Right lobe of liver (tissue), 6 donors: ENCODE results near the gene ACCSL. TPM values are rescaled to one million over a fixed set of nuclear protein-coding genes. Genes with fewer than 3 reads are reported as not detected.

Experiments
- ATAC-seq, 4 donors: fragments of 200-7000 bp; cut with Tn5 transposase; one replicate each; pipeline ENCODE4 v1.9.1; 2020; ENCODE audit warnings: mild to moderate bottlenecking in 4 of 4, moderate library complexity in 4 of 4
- DNase-seq, 3 donors: peaks; one replicate each; pipeline ENCODE4 v3.0.0-alpha.2; 2020
- H3K27ac ChIP-seq, 3 donors: fragments of 200-600 bp; one replicate each; pipeline ENCODE4 v1.8.0; 2022
- H3K27me3 ChIP-seq, 2 donors: fragments of 200-600 bp; one replicate each; pipeline ENCODE4 v1.8.0; 2022
- H3K36me3 ChIP-seq, 4 donors: fragments of 200-600 bp; sonication (generic) in 1 of 4; one replicate each; pipeline versions ENCODE4 v1.5.1 to v1.8.0; 2017 to 2022; ENCODE audit warnings: control low read depth in 1 of 4
- H3K4me1 ChIP-seq, 4 donors: fragments of 200-600 bp; sonication (generic) in 1 of 4; one replicate each; pipeline versions ENCODE4 v1.5.1 to v1.8.0; 2017 to 2022; ENCODE audit warnings: control low read depth in 1 of 4
- H3K4me3 ChIP-seq, 3 donors: fragments of 200-600 bp; one replicate each; pipeline ENCODE4 v1.8.0; 2022
- H3K9me3 ChIP-seq, 4 donors: fragments of 200-600 bp; sonication (generic) in 1 of 4; one replicate each; pipeline versions ENCODE4 v1.5.1 to v1.8.0; 2017 to 2022; ENCODE audit warnings: control low read depth in 1 of 4
- POLR2A ChIP-seq: fragments of 450-650 bp; IDR thresholded peaks from one replicate; pipeline ENCODE4 v1.6.1; 2017; ENCODE audit warnings: antibody characterized with exemption, mild to moderate bottlenecking
- WGBS: methylation state at CpG from one replicate; pipeline ENCODE4 v1.1.6; 2018; ENCODE audit warnings: low coverage, low lambda C conversion rate; ENCODE audit not compliant: insufficient coverage; ENCODE audit errors: missing lambda C conversion rate; 5-methylcytosine and 5-hydroxymethylcytosine counted together
- intact Hi-C, 2 donors: fragments of 100-400 bp; cut with DNase I; formaldehyde crosslinking; loops; one replicate each; pipeline versions ENCODE4 v1.11.2 to v1.14.1; 2022
- total RNA-seq, 6 experiments: library from RNA; depleted of rRNA in 2 of 6; stranded (reverse); fragments of >200 nt in 2 of 6; fragmentation: NEBNext Ultra II Directional in 3 of 6; extraction: Animal tissue kit (Norgen Biotek cat#: 25700) in 3 of 6; gene quantifications; one replicate each; pipeline versions ENCODE4 v1.1.0 to v1.2.4, GENCODE V29; 2016 to 2023
- TF ChIP-seq, protein P1 (sequence below), 4 donors: fragments of 200-600 bp in 3 of 4; fragments of 450-650 bp in 1 of 4; IDR thresholded peaks; one replicate each; pipeline versions ENCODE4 v1.5.1 to v1.8.0; 2016 to 2022; ENCODE audit warnings: antibody characterized with exemption in 4 of 4, mild to moderate bottlenecking in 2 of 4
- donor health status: DM: no; HTN: yes; CAD: no.
- donor health status: DM: no; HTN: no; CAD: no.
- donor health status: DM: no; HTN: no; CAD: no.
- donor health status: DM: no; HTN: yes; CAD: no.
- donor health status: DM: no; HTN: yes; CAD: no.

The ACCSL gene
- total RNA-seq, 6 experiments from 2014 or later = not detected

- 71% methylated on average over 5 of the region's 5 CpGs for WGBS
- intact Hi-C loops = no loop called here
- H3K27me3 ChIP-seq = no peaks in the 10 kb centered on the region
- no peak overlapping the region for H3K4me3 ChIP-seq
- TF ChIP-seq, protein P1, sequence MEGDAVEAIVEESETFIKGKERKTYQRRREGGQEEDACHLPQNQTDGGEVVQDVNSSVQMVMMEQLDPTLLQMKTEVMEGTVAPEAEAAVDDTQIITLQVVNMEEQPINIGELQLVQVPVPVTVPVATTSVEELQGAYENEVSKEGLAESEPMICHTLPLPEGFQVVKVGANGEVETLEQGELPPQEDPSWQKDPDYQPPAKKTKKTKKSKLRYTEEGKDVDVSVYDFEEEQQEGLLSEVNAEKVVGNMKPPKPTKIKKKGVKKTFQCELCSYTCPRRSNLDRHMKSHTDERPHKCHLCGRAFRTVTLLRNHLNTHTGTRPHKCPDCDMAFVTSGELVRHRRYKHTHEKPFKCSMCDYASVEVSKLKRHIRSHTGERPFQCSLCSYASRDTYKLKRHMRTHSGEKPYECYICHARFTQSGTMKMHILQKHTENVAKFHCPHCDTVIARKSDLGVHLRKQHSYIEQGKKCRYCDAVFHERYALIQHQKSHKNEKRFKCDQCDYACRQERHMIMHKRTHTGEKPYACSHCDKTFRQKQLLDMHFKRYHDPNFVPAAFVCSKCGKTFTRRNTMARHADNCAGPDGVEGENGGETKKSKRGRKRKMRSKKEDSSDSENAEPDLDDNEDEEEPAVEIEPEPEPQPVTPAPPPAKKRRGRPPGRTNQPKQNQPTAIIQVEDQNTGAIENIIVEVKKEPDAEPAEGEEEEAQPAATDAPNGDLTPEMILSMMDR (IDR thresholded peaks at IDR 0.05) = no peak
- TF ChIP-seq POLR2A = no peak
- H3K9me3 ChIP-seq = no peaks in the 10 kb centered on the region
- H3K4me1 ChIP-seq = no peaks in the 10 kb centered on the region
- no peak overlapping the region for H3K27ac ChIP-seq
- ATAC-seq (no peak), DNase-seq (no peak)
- H3K36me3 ChIP-seq = peaks cover 0 to 9% (median 4%) of the 10 kb centered on the region in 4 donors
Measured at GRCh38 chr11:44104481-44105294, 56.9 kb downstream of the ACCSL start.

GRCh38 chr11:44108260-44108659 is 60.5 kb downstream of the ACCSL start:
- DNase-seq (no peak), ATAC-seq (no peak)
- no peaks in the 10 kb centered on the region for H3K9me3 ChIP-seq
- H3K4me1 ChIP-seq = no peaks in the 10 kb centered on the region
- intact Hi-C loops = no loop called here
- TF ChIP-seq, protein P1 (IDR thresholded peaks at IDR 0.05) = no peak
- TF ChIP-seq POLR2A = no peak
- no peak overlapping the region for H3K27ac ChIP-seq
- 100% methylated on average over 3 of the region's 6 CpGs for WGBS
- H3K36me3 ChIP-seq = peaks cover 0 to 9% (median 4%) of the 10 kb centered on the region in 4 donors
- no peak overlapping the region for H3K4me3 ChIP-seq
- no peaks in the 10 kb centered on the region for H3K27me3 ChIP-seq

Other genes with a start within 250 kb of the ACCSL start
- 10 to 100 TPM; 11.2 to 20.2 (median 17.0) TPM for gene ALKBH3, start 167.2 kb upstream of the ACCSL start, total RNA-seq
- gene C11orf96, start 105.3 kb upstream of the ACCSL start, total RNA-seq = 100 to 1,000 TPM in 1 of 6 experiments, 10 to 100 TPM in 2, 1 to 10 TPM in 3; 5.4 to 115 (median 27.7) TPM
- 10 to 100 TPM in 4 of 6 experiments, 1 to 10 TPM in 2; 7.3 to 32.2 (median 15.4) TPM for gene ACCS, start 18.3 kb downstream of the ACCSL start, total RNA-seq
- 10 to 100 TPM; 21.9 to 31.3 (median 26.9) TPM for gene EXT2, start 47.7 kb downstream of the ACCSL start, total RNA-seq